ENCODE results near the gene UBN1.
"Not testable (repeated sequence)": the region's sequence is repeated elsewhere in the genome, so short reads cannot be mapped to it uniquely, and the experiment has no call there.

Gene UBN1

GRCh38 chr16:4884972-4885874 lies 37.9 kb downstream of the UBN1 start:
- DNase-seq (ENCODE audit: low spot score): no peak

DNA sequence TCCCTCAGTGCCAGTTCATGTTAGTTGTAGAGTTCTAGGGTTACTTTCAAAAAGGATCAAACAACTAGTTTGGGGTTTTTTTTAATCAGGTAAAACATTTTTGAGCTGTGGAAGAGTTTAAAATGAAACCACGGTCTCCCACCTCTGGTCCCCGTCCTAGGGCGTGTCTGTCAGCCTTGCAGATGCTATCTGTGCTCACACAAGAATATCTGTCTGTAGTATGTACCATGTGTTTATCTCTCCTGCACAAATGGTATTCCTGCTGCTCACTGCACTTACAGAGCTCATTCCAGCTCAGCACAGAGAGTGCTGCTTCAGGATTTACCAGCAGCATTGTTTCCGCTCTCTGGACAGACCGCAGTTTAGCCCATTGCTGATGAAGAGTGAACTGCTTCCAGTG lies 38.9 kb downstream of the UBN1 start:
- DNase-seq (ENCODE audit: low spot score): no peak

- no peak for DNase-seq (ENCODE audit: low spot score)
These were observed 41.3 kb downstream of the UBN1 start for GRCh38 chr16:4888428-4889135.

- no peak for DNase-seq (ENCODE audit: low spot score)
These were observed 42.7 kb downstream of the UBN1 start for GRCh38 chr16:4890026-4890425.

DNA sequence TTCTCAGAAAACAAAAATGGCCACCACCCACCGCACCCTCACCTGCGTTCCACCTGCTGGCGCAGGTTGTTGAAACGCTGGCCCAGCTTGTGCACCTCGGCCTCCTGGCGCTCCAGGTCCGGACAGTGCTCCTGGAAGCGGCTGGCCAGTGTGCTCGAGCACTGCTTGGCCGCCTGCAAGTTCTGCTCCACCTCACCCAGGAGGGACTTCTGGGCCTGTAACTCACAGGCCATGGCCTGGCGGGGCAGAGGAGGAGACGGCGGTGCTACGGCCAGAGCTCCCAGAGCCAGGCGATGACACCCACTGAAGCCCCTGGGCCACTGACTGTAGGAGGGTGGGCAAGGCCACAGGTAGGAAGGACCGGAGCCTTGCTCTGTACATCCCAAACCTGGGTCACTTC lies 43.4 kb downstream of the UBN1 start:
- no peak for DNase-seq (ENCODE audit: low spot score)

- DNase-seq (ENCODE audit: low spot score): no peak
These were observed 44.0 kb downstream of the UBN1 start for GRCh38 chr16:4891097-4891885.

DNA sequence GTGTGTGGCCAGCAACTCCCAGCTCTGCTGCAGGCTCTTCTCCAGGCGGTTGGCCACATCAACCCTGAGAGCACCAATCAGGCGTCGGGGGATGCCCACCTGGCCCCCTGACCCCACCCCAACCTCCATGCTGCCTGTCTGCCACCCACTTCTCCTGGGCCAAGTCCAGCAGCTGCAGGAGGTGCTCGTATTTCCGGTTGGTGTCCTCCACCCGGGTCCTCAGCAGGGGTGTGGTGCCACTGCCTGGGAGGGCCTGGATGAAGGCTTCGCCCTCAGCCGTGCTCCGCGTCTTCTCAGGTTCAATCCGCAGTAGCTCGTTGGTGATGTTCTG lies 44.6 kb downstream of the UBN1 start:
- no peak for DNase-seq (ENCODE audit: low spot score)

DNA sequence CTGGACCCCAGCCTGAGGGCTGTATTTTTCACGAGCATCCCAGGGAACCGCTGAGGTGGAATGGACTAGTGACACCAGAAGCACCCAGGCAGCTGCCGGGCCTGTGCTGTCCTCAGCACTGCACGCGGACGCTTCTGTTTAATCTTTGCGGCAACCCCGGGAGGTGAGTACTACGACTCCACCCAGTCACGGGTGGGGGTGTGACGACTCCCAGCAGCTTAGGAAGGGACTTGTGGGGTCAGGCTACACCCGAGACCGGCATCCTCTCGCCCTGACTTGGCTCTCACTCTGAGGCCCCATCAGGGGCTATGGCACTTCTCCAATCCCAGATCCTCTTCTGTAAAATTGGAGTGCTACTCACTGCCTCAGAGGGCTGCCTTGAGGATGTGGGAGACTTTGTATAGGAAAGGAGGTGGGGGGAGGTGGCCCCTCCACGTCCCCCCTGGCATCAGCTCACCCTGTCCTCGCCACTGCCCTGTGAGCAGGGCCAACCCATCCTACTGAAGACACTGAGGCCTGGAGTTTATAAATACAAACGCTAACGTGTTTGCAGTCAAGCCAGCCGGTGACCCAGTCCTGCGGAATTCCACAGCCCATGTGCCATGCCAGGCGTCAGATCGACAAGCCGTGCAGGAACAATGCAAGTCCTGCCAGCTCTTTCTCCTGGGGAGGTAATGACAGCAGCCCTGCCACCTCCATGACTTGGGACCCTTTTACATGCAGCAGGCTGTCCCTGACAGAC lies 45.3 kb downstream of the UBN1 start:
- no peak for DNase-seq (ENCODE audit: low spot score)

DNA sequence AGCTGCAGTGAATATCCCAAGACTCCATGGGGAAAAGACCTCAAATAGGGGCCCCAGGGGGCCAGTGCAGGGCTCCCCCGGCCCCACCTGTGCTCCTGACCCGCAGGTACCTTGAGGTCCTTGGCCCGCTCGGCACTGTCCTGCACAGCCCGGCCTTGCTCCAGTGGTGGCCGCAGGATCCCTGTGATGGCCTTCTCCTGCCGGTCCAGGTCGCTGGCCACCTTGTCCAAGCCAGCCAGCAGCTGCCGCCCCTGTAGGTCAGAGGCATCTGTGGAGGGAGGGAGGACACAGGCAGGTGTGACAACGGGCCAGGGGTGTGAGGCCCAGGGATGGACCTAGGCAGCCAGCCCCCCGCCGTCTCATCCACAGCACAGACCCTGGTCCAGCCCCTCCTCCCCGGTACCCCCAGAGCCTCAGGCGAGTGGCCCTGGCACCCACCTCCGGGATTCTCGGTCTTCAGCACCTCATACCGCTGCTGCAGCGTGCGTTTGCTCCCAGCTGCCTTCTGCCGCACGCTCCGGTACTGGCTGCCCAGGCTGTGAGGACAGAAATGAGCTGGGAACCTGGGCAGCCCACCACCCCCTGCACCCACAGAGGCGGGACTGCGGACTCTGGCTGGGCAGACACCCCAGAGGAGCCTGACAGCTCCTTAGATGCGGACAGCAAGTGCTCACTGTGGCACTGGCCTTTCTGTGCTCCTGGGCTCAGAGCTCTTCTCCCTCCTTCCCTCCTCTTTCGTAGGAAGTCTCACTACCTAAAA lies 46.0 kb downstream of the UBN1 start:
- DNase-seq (ENCODE audit: low spot score): no peak

GRCh38 chr16:4894276-4895150 lies 47.2 kb downstream of the UBN1 start:
- DNase-seq (ENCODE audit: low spot score): no peak

DNA sequence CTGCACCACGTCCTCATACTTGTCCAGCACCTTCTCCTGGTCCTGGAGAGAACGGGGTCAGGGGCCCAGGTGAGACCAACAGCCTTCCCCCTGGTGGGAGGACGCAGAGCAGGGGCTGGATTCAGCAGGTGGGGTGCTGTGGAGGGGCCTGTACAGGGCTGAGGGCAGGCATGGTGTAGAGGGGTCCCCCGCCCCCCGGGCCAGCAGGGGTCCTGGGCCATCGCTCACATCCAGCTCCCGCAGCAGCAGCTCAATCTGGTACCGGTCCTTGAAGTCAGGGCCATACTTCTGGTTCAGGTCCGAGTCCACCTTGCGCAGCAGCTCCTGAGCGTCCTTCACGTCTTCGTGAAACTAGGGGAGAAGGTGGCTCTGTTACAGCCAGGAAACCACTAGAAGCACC lies 48.1 kb downstream of the UBN1 start:
- no peak for DNase-seq (ENCODE audit: low spot score)

DNA sequence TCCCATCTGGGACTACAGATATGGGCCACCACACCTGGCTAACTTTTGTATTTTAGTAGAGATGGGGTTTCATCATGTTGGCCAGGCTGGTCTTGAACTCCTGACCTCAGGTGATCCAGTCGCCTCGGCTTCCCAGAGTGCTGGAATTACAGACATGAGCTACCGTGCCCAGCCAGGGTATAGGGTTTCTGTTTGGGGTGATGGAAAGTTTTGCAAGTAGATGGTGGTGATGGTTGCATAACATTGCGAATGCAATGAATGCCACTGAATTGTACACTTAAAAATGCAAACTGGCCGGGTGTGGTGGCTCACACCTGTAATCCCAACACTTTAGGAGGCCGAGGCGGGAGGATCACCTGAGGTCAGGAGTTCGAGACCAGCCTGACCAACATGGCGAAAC lies 49.5 kb downstream of the UBN1 start:
- DNase-seq (ENCODE audit: low spot score): not testable (repeated sequence)

DNA sequence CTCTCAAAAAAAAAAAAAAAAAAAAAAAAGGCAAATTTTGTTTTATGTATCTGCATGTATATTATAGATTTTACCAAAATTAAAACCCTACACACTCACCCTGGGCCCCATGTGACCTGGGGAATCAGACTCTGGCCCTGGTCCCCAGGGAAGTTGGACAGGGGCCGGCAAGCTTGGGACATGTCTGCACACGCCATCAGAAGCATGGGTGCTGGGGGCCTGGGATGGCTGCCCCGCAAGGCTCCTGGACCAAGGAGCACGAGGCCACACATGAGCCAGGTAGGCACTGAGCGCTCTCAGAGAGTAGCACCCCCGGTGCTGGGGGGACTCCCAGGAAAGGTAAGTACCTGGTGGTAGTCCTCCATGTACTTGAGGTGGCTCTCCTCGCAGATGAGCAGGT lies 50.0 kb downstream of the UBN1 start:
- DNase-seq (ENCODE audit: low spot score): no peak

DNA sequence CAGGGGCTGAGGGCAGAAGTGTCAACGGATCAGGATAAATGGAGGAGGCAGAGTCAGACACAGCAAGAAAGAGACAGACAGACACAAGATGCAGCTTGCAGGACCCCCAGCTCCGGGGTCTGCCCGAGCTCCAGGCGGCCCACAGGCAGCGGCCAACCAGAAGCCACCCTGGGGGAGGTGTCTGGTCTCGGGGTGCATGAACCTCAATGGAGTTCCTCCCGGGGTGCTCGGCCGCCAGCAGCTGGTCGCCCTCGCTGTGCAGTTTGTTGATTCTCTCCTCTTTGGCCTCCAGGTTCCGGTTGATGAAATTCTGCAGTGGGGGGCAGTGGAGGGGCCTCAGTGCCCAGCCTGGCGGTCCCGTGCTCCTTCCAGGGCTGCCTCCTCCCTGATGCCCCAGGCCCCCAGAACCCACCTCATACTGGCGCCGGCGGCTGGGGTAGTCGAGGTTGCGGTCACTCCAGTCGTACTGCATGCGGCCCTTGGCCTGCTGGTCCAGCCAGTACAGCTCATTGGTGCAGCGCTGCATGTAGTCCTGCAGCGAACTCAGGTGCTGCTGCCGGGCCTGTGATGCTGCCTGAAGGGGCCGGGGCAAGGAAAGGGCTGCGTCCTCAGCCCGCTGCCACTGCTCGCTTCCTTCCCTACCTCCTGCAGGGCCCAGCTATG lies 51.7 kb downstream of the UBN1 start:
- DNase-seq (ENCODE audit: low spot score): no peak

- DNase-seq (ENCODE audit: low spot score): no peak
These were observed 52.2 kb downstream of the UBN1 start for GRCh38 chr16:4899474-4899846.

DNA sequence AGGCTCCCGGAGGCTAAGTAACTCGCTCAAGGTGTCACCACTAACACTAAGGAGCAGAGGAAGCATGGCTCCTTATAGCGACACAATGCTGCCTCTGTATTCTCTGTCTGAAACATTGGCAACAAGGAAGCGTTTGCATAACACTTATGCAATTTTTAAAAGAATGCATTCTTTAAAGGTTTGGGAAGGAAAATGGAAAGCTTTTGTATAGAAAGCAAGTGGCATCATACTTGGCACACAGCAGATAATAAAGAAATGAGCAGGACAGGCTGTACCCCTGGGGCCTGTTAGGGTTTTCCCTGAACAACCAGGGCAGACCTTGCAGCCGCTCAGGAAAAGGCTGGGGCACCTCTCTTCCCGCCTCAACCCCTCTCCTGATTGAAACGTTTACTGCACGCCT lies 52.8 kb downstream of the UBN1 start:
- DNase-seq (ENCODE audit: low spot score): no peak

- no peak for DNase-seq (ENCODE audit: low spot score)
These were observed 53.5 kb downstream of the UBN1 start for GRCh38 chr16:4900750-4901149.

DNA sequence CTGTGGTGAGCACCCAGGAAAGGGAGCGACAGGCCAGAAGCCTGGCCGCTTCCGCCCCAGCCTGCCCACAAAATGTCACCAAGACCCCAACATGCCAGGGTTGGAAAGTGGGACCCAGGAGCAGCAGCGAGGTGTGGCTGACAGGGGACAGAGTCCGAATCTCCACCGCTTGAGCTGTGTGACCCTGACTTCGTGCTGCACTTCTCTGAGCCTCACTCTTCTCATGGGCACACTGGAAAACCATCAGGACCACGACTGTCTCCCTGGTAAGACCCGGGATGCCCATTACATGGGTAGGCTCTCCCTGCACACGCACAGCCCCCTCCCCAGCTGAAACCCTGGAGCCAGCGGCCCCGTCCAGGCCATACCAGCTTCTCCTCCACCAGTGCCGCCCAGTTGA lies 54.8 kb downstream of the UBN1 start:
- no peak for DNase-seq (ENCODE audit: low spot score)

DNA sequence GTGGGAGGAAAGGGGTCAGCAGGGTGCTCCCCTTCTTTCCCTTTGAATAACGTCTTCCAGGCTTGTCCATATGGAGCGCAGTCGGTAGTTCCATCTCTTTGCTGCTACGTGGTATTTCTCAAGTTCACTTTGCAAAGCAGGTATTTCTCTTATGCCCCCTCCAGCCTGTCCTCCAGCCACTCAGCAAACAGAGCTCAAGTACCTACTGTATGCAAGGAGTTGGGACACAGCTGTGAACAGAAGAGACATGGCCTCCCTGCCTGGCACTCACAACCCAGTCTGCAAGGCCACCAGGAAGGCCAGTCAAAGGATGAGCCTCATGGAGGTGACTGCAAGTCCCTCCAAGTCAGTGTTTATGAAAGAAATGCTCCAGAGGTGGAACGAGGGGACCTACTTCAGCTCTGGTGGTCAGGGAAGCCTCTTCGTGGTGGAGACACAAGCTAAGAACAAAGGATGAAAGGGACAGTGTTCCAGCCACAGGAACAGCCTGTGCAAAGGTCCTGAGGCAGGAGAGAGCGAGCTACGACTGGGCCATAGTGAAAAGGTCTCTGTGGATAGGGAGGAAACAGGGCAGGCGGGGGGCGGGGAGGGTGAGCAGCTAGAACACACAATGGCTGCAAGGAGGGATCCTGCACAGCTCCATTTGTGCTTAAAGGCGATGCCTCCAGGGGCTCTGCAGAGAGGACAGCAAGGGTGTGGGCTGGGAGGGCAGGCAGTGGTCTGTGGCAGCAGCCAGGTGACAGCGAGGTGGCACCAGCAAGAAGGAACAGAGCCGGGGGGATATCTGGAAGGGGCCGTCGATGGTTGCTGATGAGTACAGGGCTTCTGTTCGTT lies 57.0 kb downstream of the UBN1 start:
- DNase-seq (ENCODE audit: low spot score): no peak

Data from CD4-positive, alpha-beta T cell treated with Interleukin-15 for 4 hours (primary cell).